ENCODE measurements around the gene HIP1R. TPM values are rescaled to one million over a fixed set of nuclear protein-coding genes. Genes with fewer than 3 reads are reported as not detected.
A peak's percentile ranks its signal among the peaks of the same experiment; 100 is the strongest.

HIP1R gene
- total and polyA plus RNA-seq, 10 of the 15 experiments (the other 5 are each of a cell fraction or from before 2014, with no cell fraction given), result 0.18 to 27.7 (median 11.7) TPM

DNA sequence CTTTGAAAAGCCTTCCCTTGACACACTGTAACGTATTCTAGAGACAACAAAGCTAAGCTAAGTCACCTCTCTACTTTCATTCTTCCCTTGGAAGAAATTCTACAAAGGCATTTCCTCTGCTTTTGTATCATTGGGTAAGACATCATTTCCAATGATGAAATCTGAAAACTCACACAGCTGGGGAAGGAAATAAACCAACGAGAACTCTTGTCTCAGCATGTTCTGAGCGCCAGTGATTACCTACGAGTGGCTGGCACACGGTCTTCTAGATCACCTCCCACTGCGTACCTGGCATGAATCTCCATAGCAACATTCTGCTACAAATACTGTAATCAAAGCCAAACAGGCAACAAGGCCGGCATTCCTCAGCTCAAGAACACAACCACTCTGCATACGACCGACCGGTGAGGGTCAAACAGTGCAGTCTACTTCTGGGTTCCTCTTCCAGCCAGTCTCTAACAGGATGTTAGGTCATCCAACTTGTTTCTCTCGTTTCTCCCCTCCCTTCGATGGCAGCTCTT lies 53.0 kb downstream of the HIP1R start (continued):
- TF ChIP-seq, protein P1, sequence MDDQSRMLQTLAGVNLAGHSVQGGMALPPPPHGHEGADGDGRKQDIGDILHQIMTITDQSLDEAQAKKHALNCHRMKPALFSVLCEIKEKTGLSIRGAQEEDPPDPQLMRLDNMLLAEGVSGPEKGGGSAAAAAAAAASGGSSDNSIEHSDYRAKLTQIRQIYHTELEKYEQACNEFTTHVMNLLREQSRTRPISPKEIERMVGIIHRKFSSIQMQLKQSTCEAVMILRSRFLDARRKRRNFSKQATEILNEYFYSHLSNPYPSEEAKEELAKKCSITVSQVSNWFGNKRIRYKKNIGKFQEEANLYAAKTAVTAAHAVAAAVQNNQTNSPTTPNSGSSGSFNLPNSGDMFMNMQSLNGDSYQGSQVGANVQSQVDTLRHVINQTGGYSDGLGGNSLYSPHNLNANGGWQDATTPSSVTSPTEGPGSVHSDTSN (IDR thresholded peaks at IDR 0.05; ENCODE audit: insufficient replicate concordance, low read depth, low read length), result no peak
- TF ChIP-seq RELA (IDR thresholded peaks at IDR 0.05; ENCODE audit: borderline replicate concordance, partially characterized antibody) (no peak), KLF5 (IDR thresholded peaks at IDR 0.05; ENCODE audit: partially characterized antibody) (no peak), HDAC2 (IDR thresholded peaks at IDR 0.05) (no peak), ZNF217 (IDR thresholded peaks at IDR 0.05) (no peak), POLR2A (IDR thresholded peaks at IDR 0.05; ENCODE audit: low read depth, low read length) (peak; percentile 48), STAT3 (IDR thresholded peaks at IDR 0.05; ENCODE audit: low read depth, low read length) (no peak), NBN (IDR thresholded peaks at IDR 0.05) (peak; percentile 4; the same call in 1 of the 2 replicates), POU2F2 (IDR thresholded peaks at IDR 0.05; ENCODE audit: borderline replicate concordance, low read depth, low read length) (0 out of 3 replicates have a peak, but pooled peaks have one; percentile 58), RAD21 (IDR thresholded peaks at IDR 0.05; ENCODE audit: insufficient read depth, low read depth, low read length) (no peak), SREBF1 (IDR thresholded peaks at IDR 0.05; ENCODE audit: low read length) (no peak), JUNB (IDR thresholded peaks at IDR 0.05) (no peak; the same call in 1 of the 2 replicates), IKZF2 (IDR thresholded peaks at IDR 0.05) (no peak), HCFC1 (IDR thresholded peaks at IDR 0.05; ENCODE audit: low read length) (no peak), MYC (IDR thresholded peaks at IDR 0.05; ENCODE audit: insufficient read depth, insufficient read length, insufficient replicate concordance, low read length, severe bottlenecking) (no peak), SMAD5 (IDR thresholded peaks at IDR 0.05; ENCODE audit: low read depth) (no peak), IRF4 (IDR thresholded peaks at IDR 0.05; ENCODE audit: low read depth, low read length) (no peak), CHD2 (IDR thresholded peaks at IDR 0.05; ENCODE audit: borderline replicate concordance, low read depth, low read length) (no peak)
- TF ChIP-seq, protein P2, sequence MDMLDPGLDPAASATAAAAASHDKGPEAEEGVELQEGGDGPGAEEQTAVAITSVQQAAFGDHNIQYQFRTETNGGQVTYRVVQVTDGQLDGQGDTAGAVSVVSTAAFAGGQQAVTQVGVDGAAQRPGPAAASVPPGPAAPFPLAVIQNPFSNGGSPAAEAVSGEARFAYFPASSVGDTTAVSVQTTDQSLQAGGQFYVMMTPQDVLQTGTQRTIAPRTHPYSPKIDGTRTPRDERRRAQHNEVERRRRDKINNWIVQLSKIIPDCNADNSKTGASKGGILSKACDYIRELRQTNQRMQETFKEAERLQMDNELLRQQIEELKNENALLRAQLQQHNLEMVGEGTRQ (IDR thresholded peaks at IDR 0.05; ENCODE audit: borderline replicate concordance, low read depth, low read length), result no peak
- TF ChIP-seq, protein P3, sequence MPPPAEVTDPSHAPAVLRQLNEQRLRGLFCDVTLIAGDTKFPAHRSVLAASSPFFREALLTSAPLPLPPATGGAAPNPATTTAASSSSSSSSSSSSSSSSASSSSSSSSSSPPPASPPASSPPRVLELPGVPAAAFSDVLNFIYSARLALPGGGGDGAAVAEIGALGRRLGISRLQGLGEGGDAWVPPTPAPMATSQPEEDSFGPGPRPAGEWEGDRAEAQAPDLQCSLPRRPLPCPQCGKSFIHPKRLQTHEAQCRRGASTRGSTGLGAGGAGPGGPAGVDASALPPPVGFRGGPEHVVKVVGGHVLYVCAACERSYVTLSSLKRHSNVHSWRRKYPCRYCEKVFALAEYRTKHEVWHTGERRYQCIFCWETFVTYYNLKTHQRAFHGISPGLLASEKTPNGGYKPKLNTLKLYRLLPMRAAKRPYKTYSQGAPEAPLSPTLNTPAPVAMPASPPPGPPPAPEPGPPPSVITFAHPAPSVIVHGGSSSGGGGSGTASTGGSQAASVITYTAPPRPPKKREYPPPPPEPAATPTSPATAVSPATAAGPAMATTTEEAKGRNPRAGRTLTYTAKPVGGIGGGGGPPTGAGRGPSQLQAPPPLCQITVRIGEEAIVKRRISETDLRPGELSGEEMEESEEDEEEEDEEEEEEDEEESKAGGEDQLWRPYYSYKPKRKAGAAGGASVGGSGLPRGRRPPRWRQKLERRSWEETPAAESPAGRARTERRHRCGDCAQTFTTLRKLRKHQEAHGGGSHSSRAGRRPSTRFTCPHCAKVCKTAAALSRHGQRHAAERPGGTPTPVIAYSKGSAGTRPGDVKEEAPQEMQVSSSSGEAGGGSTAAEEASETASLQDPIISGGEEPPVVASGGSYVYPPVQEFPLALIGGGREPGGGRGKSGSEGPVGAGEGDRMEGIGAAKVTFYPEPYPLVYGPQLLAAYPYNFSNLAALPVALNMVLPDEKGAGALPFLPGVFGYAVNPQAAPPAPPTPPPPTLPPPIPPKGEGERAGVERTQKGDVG (CRISPR knock-in tag; IDR thresholded peaks at IDR 0.05), result no peak
- TF ChIP-seq, protein P4, sequence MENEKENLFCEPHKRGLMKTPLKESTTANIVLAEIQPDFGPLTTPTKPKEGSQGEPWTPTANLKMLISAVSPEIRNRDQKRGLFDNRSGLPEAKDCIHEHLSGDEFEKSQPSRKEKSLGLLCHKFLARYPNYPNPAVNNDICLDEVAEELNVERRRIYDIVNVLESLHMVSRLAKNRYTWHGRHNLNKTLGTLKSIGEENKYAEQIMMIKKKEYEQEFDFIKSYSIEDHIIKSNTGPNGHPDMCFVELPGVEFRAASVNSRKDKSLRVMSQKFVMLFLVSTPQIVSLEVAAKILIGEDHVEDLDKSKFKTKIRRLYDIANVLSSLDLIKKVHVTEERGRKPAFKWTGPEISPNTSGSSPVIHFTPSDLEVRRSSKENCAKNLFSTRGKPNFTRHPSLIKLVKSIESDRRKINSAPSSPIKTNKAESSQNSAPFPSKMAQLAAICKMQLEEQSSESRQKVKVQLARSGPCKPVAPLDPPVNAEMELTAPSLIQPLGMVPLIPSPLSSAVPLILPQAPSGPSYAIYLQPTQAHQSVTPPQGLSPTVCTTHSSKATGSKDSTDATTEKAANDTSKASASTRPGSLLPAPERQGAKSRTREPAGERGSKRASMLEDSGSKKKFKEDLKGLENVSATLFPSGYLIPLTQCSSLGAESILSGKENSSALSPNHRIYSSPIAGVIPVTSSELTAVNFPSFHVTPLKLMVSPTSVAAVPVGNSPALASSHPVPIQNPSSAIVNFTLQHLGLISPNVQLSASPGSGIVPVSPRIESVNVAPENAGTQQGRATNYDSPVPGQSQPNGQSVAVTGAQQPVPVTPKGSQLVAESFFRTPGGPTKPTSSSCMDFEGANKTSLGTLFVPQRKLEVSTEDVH (IDR thresholded peaks at IDR 0.05; ENCODE audit: low read depth, partially characterized antibody), result no peak
- TF ChIP-seq, protein P5, sequence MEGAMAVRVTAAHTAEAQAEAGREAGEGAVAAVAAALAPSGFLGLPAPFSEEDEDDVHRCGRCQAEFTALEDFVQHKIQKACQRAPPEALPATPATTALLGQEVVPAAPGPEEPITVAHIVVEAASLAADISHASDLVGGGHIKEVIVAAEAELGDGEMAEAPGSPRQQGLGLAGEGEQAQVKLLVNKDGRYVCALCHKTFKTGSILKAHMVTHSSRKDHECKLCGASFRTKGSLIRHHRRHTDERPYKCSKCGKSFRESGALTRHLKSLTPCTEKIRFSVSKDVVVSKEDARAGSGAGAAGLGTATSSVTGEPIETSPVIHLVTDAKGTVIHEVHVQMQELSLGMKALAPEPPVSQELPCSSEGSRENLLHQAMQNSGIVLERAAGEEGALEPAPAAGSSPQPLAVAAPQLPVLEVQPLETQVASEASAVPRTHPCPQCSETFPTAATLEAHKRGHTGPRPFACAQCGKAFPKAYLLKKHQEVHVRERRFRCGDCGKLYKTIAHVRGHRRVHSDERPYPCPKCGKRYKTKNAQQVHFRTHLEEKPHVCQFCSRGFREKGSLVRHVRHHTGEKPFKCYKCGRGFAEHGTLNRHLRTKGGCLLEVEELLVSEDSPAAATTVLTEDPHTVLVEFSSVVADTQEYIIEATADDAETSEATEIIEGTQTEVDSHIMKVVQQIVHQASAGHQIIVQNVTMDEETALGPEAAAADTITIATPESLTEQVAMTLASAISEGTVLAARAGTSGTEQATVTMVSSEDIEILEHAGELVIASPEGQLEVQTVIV (IDR thresholded peaks at IDR 0.05; ENCODE audit: borderline replicate concordance, partially characterized antibody), result no peak

Data from GM12878 (cell line).